Stimulated activated CD4-positive, alpha-beta T cell treated with anti-CD3 and anti-CD28 coated beads, TNF-alpha, amount 100 ng/mL, for 48 hours (primary cell): ENCODE data around the gene UMAD1.
"Not testable (repeated sequence)": the region's sequence is repeated elsewhere in the genome, so short reads cannot be mapped to it uniquely, and the experiment has no call there.

ENCODE experiments used
- DNase-seq, 3 donors: peaks; one replicate each; pipeline ENCODE4 v3.0.0-alpha.2; 2020; ENCODE audit warnings: low read depth in 3 of 3

Gene UMAD1

GRCh38 chr7:7652798-7653540 is 12.4 kb downstream of the UMAD1 start:
- no peak for DNase-seq

GRCh38 chr7:7653593-7654187 is 13.1 kb downstream of the UMAD1 start:
- peak in 1 of 3 donors; percentile 7 for DNase-seq

- no peak for DNase-seq
Observed at GRCh38 chr7:7654964-7655715, 14.6 kb downstream of the UMAD1 start.

GRCh38 chr7:7656459-7656858 is 15.9 kb downstream of the UMAD1 start:
- DNase-seq: not testable (repeated sequence)

- DNase-seq: no peak
Observed at GRCh38 chr7:7662527-7662926, 22.0 kb downstream of the UMAD1 start.

- DNase-seq: no peak
Observed at GRCh38 chr7:7664291-7664690, 23.7 kb downstream of the UMAD1 start.

GRCh38 chr7:7665031-7665430 is 24.5 kb downstream of the UMAD1 start:
- no peak for DNase-seq

- DNase-seq: no peak
Observed at GRCh38 chr7:7667187-7667586, 26.6 kb downstream of the UMAD1 start.

GRCh38 chr7:7668706-7669105 is 28.2 kb downstream of the UMAD1 start:
- DNase-seq: no peak

GRCh38 chr7:7670490-7670889 is 29.9 kb downstream of the UMAD1 start:
- no peak for DNase-seq

GRCh38 chr7:7671361-7671760 is 30.8 kb downstream of the UMAD1 start:
- no peak for DNase-seq

- DNase-seq: peak in 2 of 3 donors; percentile 9 to 18
Observed at GRCh38 chr7:7672545-7673239, 32.1 kb downstream of the UMAD1 start.

- DNase-seq: no peak
Observed at GRCh38 chr7:7673240-7673550, 32.6 kb downstream of the UMAD1 start.

GRCh38 chr7:7675686-7676085 is 35.1 kb downstream of the UMAD1 start:
- no peak for DNase-seq

GRCh38 chr7:7679640-7680039 is 39.1 kb downstream of the UMAD1 start:
- DNase-seq: not testable (repeated sequence)

GRCh38 chr7:7681191-7681935 is 40.8 kb downstream of the UMAD1 start:
- peak in 1 of 3 donors; percentile 30 for DNase-seq

- no peak for DNase-seq
Observed at GRCh38 chr7:7681936-7682329, 41.4 kb downstream of the UMAD1 start.

GRCh38 chr7:7682861-7683260 is 42.3 kb downstream of the UMAD1 start:
- DNase-seq: no peak

GRCh38 chr7:7686811-7687508 is 46.4 kb downstream of the UMAD1 start:
- DNase-seq: no peak

- DNase-seq: no peak
Observed at GRCh38 chr7:7687800-7688199, 47.2 kb downstream of the UMAD1 start.

GRCh38 chr7:7688310-7688709 is 47.8 kb downstream of the UMAD1 start:
- DNase-seq: no peak
